ENCODE measurements around the gene CD83.

GRCh38 chr6:14130435-14131075, 13.0 kb downstream of the CD83 start:
- TF ChIP-seq, protein P1, sequence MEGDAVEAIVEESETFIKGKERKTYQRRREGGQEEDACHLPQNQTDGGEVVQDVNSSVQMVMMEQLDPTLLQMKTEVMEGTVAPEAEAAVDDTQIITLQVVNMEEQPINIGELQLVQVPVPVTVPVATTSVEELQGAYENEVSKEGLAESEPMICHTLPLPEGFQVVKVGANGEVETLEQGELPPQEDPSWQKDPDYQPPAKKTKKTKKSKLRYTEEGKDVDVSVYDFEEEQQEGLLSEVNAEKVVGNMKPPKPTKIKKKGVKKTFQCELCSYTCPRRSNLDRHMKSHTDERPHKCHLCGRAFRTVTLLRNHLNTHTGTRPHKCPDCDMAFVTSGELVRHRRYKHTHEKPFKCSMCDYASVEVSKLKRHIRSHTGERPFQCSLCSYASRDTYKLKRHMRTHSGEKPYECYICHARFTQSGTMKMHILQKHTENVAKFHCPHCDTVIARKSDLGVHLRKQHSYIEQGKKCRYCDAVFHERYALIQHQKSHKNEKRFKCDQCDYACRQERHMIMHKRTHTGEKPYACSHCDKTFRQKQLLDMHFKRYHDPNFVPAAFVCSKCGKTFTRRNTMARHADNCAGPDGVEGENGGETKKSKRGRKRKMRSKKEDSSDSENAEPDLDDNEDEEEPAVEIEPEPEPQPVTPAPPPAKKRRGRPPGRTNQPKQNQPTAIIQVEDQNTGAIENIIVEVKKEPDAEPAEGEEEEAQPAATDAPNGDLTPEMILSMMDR (IDR thresholded peaks at IDR 0.05): no peak
- no peak for TF ChIP-seq POLR2A (IDR thresholded peaks at IDR 0.05)
